Measurements from ENCODE around the gene FPGS.
A peak's percentile ranks its signal among the peaks of the same experiment; 100 is the strongest.

The FPGS gene

GRCh38 chr9:127794001-127794791 is 8.5 kb upstream of the FPGS start:
- ATAC-seq (ENCODE audit: insufficient read depth, low read depth) (no peak), DNase-seq (no peak)
- Histone ChIP-seq H3K4me3 (ENCODE audit: low read depth in 1 of 2, low read length in 2 of 2) (no peak overlapping the region), H3K4me2 (ENCODE audit: insufficient read depth, low read length) (no peak overlapping the region), H3K27ac (ENCODE audit: low read length) (peak overlapping the region; percentile 56), H3K79me2 (ENCODE audit: insufficient read depth, low read length) (peaks cover 16% of the 10 kb centered on the region), H3K27me3 (ENCODE audit: insufficient read depth, low read length, poor library complexity) (no peaks in the 10 kb centered on the region), H4K20me1 (ENCODE audit: insufficient read depth, low read length) (peaks cover 21% of the 10 kb centered on the region), H3K9ac (ENCODE audit: low read depth, low read length) (no peak overlapping the region), H2AFZ (ENCODE audit: low read depth, low read length) (no peak overlapping the region), H3K9me3 (ENCODE audit: insufficient read depth, low read length, severe bottlenecking) (no peaks in the 10 kb centered on the region), H3K36me3 (ENCODE audit: insufficient read depth, low read length) (peaks cover 41% of the 10 kb centered on the region), H3K4me1 (ENCODE audit: insufficient read depth, low read length) (peaks cover 57% of the 10 kb centered on the region)
- TF ChIP-seq EZH2 (IDR thresholded peaks at IDR 0.05; ENCODE audit: borderline replicate concordance, low read depth, low read length, severe bottlenecking) (no peak), CTCF (IDR thresholded peaks at IDR 0.05; ENCODE audit: borderline replicate concordance, extremely low read depth, low read length, poor library complexity, severe bottlenecking) (no peak)

GRCh38 chr9:127796225-127796813 is 6.4 kb upstream of the FPGS start:
- TF ChIP-seq CTCF (IDR thresholded peaks at IDR 0.05; ENCODE audit: borderline replicate concordance, extremely low read depth, low read length, poor library complexity, severe bottlenecking) (no peak), EZH2 (IDR thresholded peaks at IDR 0.05; ENCODE audit: borderline replicate concordance, low read depth, low read length, severe bottlenecking) (no peak)
- Histone ChIP-seq H2AFZ (ENCODE audit: low read depth, low read length) (no peak overlapping the region; the same call in 1 of the 2 replicates), H3K9ac (ENCODE audit: low read depth, low read length) (peak overlapping the region; percentile 49), H3K36me3 (ENCODE audit: insufficient read depth, low read length) (peaks cover 21% of the 10 kb centered on the region), H3K4me3 (ENCODE audit: low read depth in 1 of 2, low read length in 2 of 2) (peak overlapping the region in 1 of 2 experiments; percentile 11; a peak in 1 of 4 replicates), H3K27me3 (ENCODE audit: insufficient read depth, low read length, poor library complexity) (no peaks in the 10 kb centered on the region), H4K20me1 (ENCODE audit: insufficient read depth, low read length) (peaks cover 9% of the 10 kb centered on the region), H3K27ac (ENCODE audit: low read length) (peak overlapping the region; percentile 95), H3K79me2 (ENCODE audit: insufficient read depth, low read length) (0 out of 2 replicates have a peak, but pooled peaks cover 2% of the 10 kb centered on the region), H3K4me2 (ENCODE audit: insufficient read depth, low read length) (peak overlapping the region; percentile 50), H3K9me3 (ENCODE audit: insufficient read depth, low read length, severe bottlenecking) (no peaks in the 10 kb centered on the region), H3K4me1 (ENCODE audit: insufficient read depth, low read length) (peaks cover 54% of the 10 kb centered on the region)
- DNase-seq (peak; percentile 54), ATAC-seq (ENCODE audit: insufficient read depth, low read depth) (peak; percentile 66)

GRCh38 chr9:127796852-127797370 is 5.8 kb upstream of the FPGS start:
- Histone ChIP-seq H3K9ac (ENCODE audit: low read depth, low read length) (peak overlapping the region; percentile 49), H3K27ac (ENCODE audit: low read length) (peak overlapping the region; percentile 95), H3K4me2 (ENCODE audit: insufficient read depth, low read length) (peak overlapping the region; percentile 50), H3K4me3 (ENCODE audit: low read depth in 1 of 2, low read length in 2 of 2) (peak overlapping the region in 1 of 2 experiments; percentile 11; a peak in 1 of 4 replicates), H3K36me3 (ENCODE audit: insufficient read depth, low read length) (peaks cover 15% of the 10 kb centered on the region), H3K79me2 (ENCODE audit: insufficient read depth, low read length) (0 out of 2 replicates have a peak, but pooled peaks cover 2% of the 10 kb centered on the region), H4K20me1 (ENCODE audit: insufficient read depth, low read length) (peaks cover 9% of the 10 kb centered on the region), H3K9me3 (ENCODE audit: insufficient read depth, low read length, severe bottlenecking) (no peaks in the 10 kb centered on the region), H3K4me1 (ENCODE audit: insufficient read depth, low read length) (peaks cover 52% of the 10 kb centered on the region), H2AFZ (ENCODE audit: low read depth, low read length) (no peak overlapping the region; the same call in 1 of the 2 replicates), H3K27me3 (ENCODE audit: insufficient read depth, low read length, poor library complexity) (no peaks in the 10 kb centered on the region)
- DNase-seq (peak; percentile 75), ATAC-seq (ENCODE audit: insufficient read depth, low read depth) (peak; percentile 71)
- TF ChIP-seq CTCF (IDR thresholded peaks at IDR 0.05; ENCODE audit: borderline replicate concordance, extremely low read depth, low read length, poor library complexity, severe bottlenecking) (no peak), EZH2 (IDR thresholded peaks at IDR 0.05; ENCODE audit: borderline replicate concordance, low read depth, low read length, severe bottlenecking) (no peak)

Measured in DND-41 (cell line).